Uterus (tissue), 2 donors: ENCODE results near the gene ADGRG6.

Experiments used
- CTCF ChIP-seq, 4 experiments: fragments of 200-600 bp in 2 of 4; fragments of 450-650 bp in 2 of 4; sonication (generic) in 2 of 4; IDR thresholded peaks; one replicate each; pipeline ENCODE4 v1.5.1; 2016 to 2019; ENCODE audit warnings: antibody characterized with exemption in 4 of 4, mild to moderate bottlenecking in 2 of 4, moderate library complexity in 1 of 4
- POLR2A ChIP-seq, 2 donors: fragments of 450-650 bp; IDR thresholded peaks; one replicate each; pipeline ENCODE4 v1.6.1; 2016; ENCODE audit warnings: antibody characterized with exemption in 2 of 2, mild to moderate bottlenecking in 1 of 2, moderate library complexity in 1 of 2

- no peak for TF ChIP-seq CTCF (IDR thresholded peaks at IDR 0.05)
- TF ChIP-seq POLR2A (IDR thresholded peaks at IDR 0.05): no peak
Observed at GRCh38 chr6:142254513-142254912, 47.3 kb upstream of the ADGRG6 start.
